Endothelial cell of umbilical vein (primary cell): Measurements from ENCODE around the gene DUS2. TPM values are rescaled to one million over a fixed set of nuclear protein-coding genes. Genes with fewer than 3 reads are reported as not detected.

ENCODE experiments used
- BruUV-seq: library from RNA; stranded (reverse); fragments of 400-500 nt; replicated peaks from 2 replicates; lab custom pipeline; 2021; lab: Mats Ljungman, UMichigan
- CTCF ChIA-PET: fragments of 300-600, 350-600 bp; sonication (Branson Sonifier 250); formaldehyde crosslinking; loops from one replicate; lab custom pipeline; 2021; ENCODE audit warnings: antibody characterized with exemption, inconsistent platforms; lab: Charles Lee
- POLR2A ChIA-PET: fragments of 300-600, 350-600 bp; sonication (Branson Sonifier 250); formaldehyde crosslinking; loops from one replicate; lab custom pipeline; 2021; ENCODE audit warnings: antibody characterized with exemption, inconsistent platforms; lab: Charles Lee
- DNase-seq: peaks from one replicate; pipeline ENCODE4 v3.0.0-alpha.2; 2011; ENCODE audit warnings: low read depth, low spot score
- FAIRE-seq: peaks from 2 replicates; lab custom pipeline; 2011; peaks lifted over from hg19 to GRCh38; lab: Jason Lieb, UNC
- H2AFZ ChIP-seq: 2 replicates; pipeline ENCODE4 v1.6.0; 2012; ENCODE audit warnings: low read depth, low read length, control low read depth, inconsistent platforms
- H3K27ac ChIP-seq: 2 replicates; pipeline ENCODE4 v1.5.1; 2011; ENCODE audit warnings: low read depth, mild to moderate bottlenecking, control low read depth, low read length, moderate library complexity; ENCODE audit not compliant: insufficient read depth
- H3K27me3 ChIP-seq, 2 experiments: 2 replicates each; pipeline versions ENCODE4 v1.6.0 to v1.6.1; 2011; ENCODE audit warnings: low read length in 2 of 2, mixed read lengths in 1 of 2; ENCODE audit not compliant: control insufficient read depth in 2 of 2, insufficient read depth in 2 of 2
- H3K36me3 ChIP-seq, 2 experiments: 2 replicates in 1 of 2; 3 replicates in 1 of 2; pipeline ENCODE4 v1.5.1; 2011; ENCODE audit warnings: low read length in 2 of 2, mild to moderate bottlenecking in 1 of 2, moderate library complexity in 1 of 2; ENCODE audit not compliant: control insufficient read depth in 2 of 2, insufficient read depth in 2 of 2; ENCODE audit errors: extremely low read depth in 1 of 2
- H3K4me1 ChIP-seq: 3 replicates; pipeline ENCODE4 v1.5.1; 2011; ENCODE audit warnings: mild to moderate bottlenecking, low read length; ENCODE audit not compliant: control insufficient read depth, insufficient read depth; ENCODE audit errors: extremely low read depth
- H3K4me2 ChIP-seq: 2 replicates; pipeline ENCODE4 v1.6.1; 2011; ENCODE audit warnings: low read length, control low read depth, mixed read lengths; ENCODE audit not compliant: insufficient read depth
- H3K4me3 ChIP-seq, 3 experiments: fragments of 200-600 bp in 1 of 3; sonication (generic), shearing (Covaris generic) in 1 of 3; replicated peaks in 1 of 3; 2 replicates each; pipeline ENCODE4 v1.5.1; 2011 to 2016; ENCODE audit warnings: control low read depth in 3 of 3, low read length in 3 of 3, mild to moderate bottlenecking in 2 of 3, inconsistent platforms in 1 of 3, low read depth in 1 of 3, moderate library complexity in 1 of 3; ENCODE audit not compliant: insufficient read depth in 1 of 3
- H3K79me2 ChIP-seq: 2 replicates; pipeline ENCODE4 v1.6.0; 2012; ENCODE audit warnings: low read length, inconsistent platforms; ENCODE audit not compliant: control insufficient read depth, insufficient read depth
- H3K9ac ChIP-seq: replicated peaks from 2 replicates; pipeline ENCODE3; 2011; ENCODE audit warnings: low read length, control low read depth; ENCODE audit not compliant: insufficient read depth; ENCODE audit errors: extremely low read depth
- H3K9me1 ChIP-seq: replicated peaks from 3 replicates; pipeline ENCODE4 v1.6.0; 2011; ENCODE audit warnings: mild to moderate bottlenecking, low read length; ENCODE audit not compliant: control insufficient read depth, insufficient read depth; ENCODE audit errors: extremely low read depth
- H3K9me3 ChIP-seq: replicated peaks from 2 replicates; pipeline ENCODE4 v1.5.1; 2012; ENCODE audit warnings: low read length, inconsistent platforms; ENCODE audit not compliant: control insufficient read depth, insufficient read depth
- H4K20me1 ChIP-seq: replicated peaks from 2 replicates; pipeline ENCODE3; 2011; ENCODE audit warnings: mild to moderate bottlenecking, low read length; ENCODE audit not compliant: control insufficient read depth, insufficient read depth; ENCODE audit errors: extremely low read depth
- CTCF ChIP-seq, 2 donors: IDR thresholded peaks; 1 replicate in 1 of 2; 2 replicates in 1 of 2; pipeline ENCODE4 v1.5.1; 2011; ENCODE audit warnings: low read length in 2 of 2, mild to moderate bottlenecking in 2 of 2, moderate library complexity in 2 of 2, control low read depth in 1 of 2, inconsistent platforms in 1 of 2, low read depth in 1 of 2; ENCODE audit not compliant: insufficient read depth in 1 of 2; ENCODE audit errors: extremely low read depth in 1 of 2
- EZH2 ChIP-seq: IDR thresholded peaks from 2 replicates; pipeline ENCODE4 v1.6.1; 2012; ENCODE audit warnings: borderline replicate concordance, low read depth, mild to moderate bottlenecking, moderate library complexity, low read length, inconsistent platforms; ENCODE audit not compliant: severe bottlenecking
- FOS ChIP-seq: IDR thresholded peaks from 2 replicates; pipeline ENCODE4 v1.6.1; 2011; ENCODE audit warnings: mild to moderate bottlenecking, low read length, moderate library complexity, borderline replicate concordance; ENCODE audit not compliant: insufficient read depth
- GATA2 ChIP-seq: IDR thresholded peaks from 2 replicates; pipeline ENCODE4 v1.7.0; 2011; ENCODE audit warnings: low read depth, mild to moderate bottlenecking, moderate library complexity, mixed read lengths, low read length; ENCODE audit not compliant: insufficient read length, insufficient read depth
- JUN ChIP-seq: IDR thresholded peaks from 2 replicates; pipeline ENCODE4 v1.6.1; 2011; ENCODE audit warnings: borderline replicate concordance, low read depth; ENCODE audit not compliant: insufficient read length, insufficient read depth
- MAX ChIP-seq: IDR thresholded peaks from 2 replicates; pipeline ENCODE4 v1.6.1; 2011; ENCODE audit not compliant: insufficient read depth, insufficient read length
- MYC ChIP-seq: IDR thresholded peaks from one replicate; pipeline ENCODE4 v1.6.1; 2011; ENCODE audit warnings: mild to moderate bottlenecking, low read depth, low read length
- POLR2A ChIP-seq: IDR thresholded peaks from 2 replicates; pipeline ENCODE4 v1.6.1; 2012; ENCODE audit warnings: low read depth, mild to moderate bottlenecking, control low read depth, low read length
- POLR2AphosphoS5 ChIP-seq: IDR thresholded peaks from 2 replicates; pipeline ENCODE4 v1.6.1; 2012; ENCODE audit warnings: low read depth, mild to moderate bottlenecking, control low read depth, low read length, moderate library complexity; ENCODE audit not compliant: insufficient read depth
- dilution Hi-C: fragments of 300-500 bp; cut with MboI; formaldehyde crosslinking; loops from one replicate; pipeline ENCODE4 v1.15.0; 2019; ENCODE audit warnings: low sequenced_read_pairs; ENCODE audit not compliant: extremely low pct_ligation_motif_present
- intact Hi-C: fragments of 100-400 bp; cut with micrococcal nuclease; formaldehyde crosslinking; loops from one replicate; pipeline ENCODE4 v1.10.0; 2022
- polyA plus RNA-seq, 4 experiments: library from polyadenylated mRNA; depleted of rRNA in 3 of 4; stranded (reverse) in 3 of 4; unstranded in 1 of 4; fragments of >200 nt; gene quantifications; 2 replicates each; pipeline versions ENCODE4 v1.2.1 to v1.2.3, GENCODE V29; 2011 to 2012; ENCODE audit warnings: missing spikeins in 1 of 4
- total RNA-seq: library from RNA; stranded (reverse); gene quantifications from 2 replicates; pipeline ENCODE4 v1.2.3, GENCODE V29; 2021

Gene DUS2
- total and polyA plus RNA-seq, 2 donors (not counting 3 experiments of a cell fraction or from before 2014, with no cell fraction given), result 16.4 to 21.7 TPM

GRCh38 chr16:68019167-68019680 is 3.9 kb upstream of the DUS2 start:
- intact Hi-C loops, result no loop called here
- Histone ChIP-seq H3K9ac (no peak overlapping the region), H3K4me1 (peaks cover 14% of the 10 kb centered on the region), H3K27me3 (no peaks in the 10 kb centered on the region), H3K9me3 (no peaks in the 10 kb centered on the region), H3K4me2 (no peak overlapping the region), H3K9me1 (no peaks in the 10 kb centered on the region), H3K4me3 (no peak overlapping the region), H4K20me1 (no peaks in the 10 kb centered on the region), H3K27ac (no peak overlapping the region), H3K79me2 (peaks cover 27% of the 10 kb centered on the region), H2AFZ (no peak overlapping the region), H3K36me3 (peaks cover 0 to 2% of the 10 kb centered on the region in 2 experiments)
- no peak for DNase-seq
- BruUV-seq, result no TSS peak
- TF ChIP-seq MAX (no peak), FOS (no peak), JUN (no peak), EZH2 (no peak), CTCF (IDR thresholded peaks at IDR 0.05; ENCODE audit: extremely low read depth in 1 of 2, insufficient read depth in 1 of 2, low read depth in 1 of 2, low read length in 2 of 2) (no peak), GATA2 (no peak), POLR2A (no peak), POLR2AphosphoS5 (no peak), MYC (no peak)
- dilution Hi-C loops, result no loop called here
- no peak for FAIRE-seq
- ChIA-PET CTCF (interaction anchor here (1.6 to 1.8 kb wide), 2 partner anchors 21 kb away, joined by 3 to 10 read pairs; no protein-coding TSS in a partner anchor), POLR2A (no interaction called here)
